MCF 10A (cell line): Measurements from ENCODE around the gene SRP14. TPM values are rescaled to one million over a fixed set of nuclear protein-coding genes. Genes with fewer than 3 reads are reported as not detected.

Experiments used
- BruUV-seq: library from RNA; stranded (reverse); fragments of 400-500 nt; replicated peaks from 2 replicates; lab custom pipeline; 2021; lab: Mats Ljungman, UMichigan
- CTCF ChIA-PET: fragments of 300-600 bp; sonication (Branson Sonifier 250); formaldehyde crosslinking; extraction: SDS; loops from one replicate; lab custom pipeline; 2021; ENCODE audit warnings: antibody characterized with exemption, inconsistent platforms; lab: Yijun Ruan, JAX
- POLR2A ChIA-PET: fragments of 300-600, 350-650 bp; sonication (Branson Sonifier 250); formaldehyde crosslinking; extraction: SDS; loops from one replicate; lab custom pipeline; 2020; ENCODE audit warnings: antibody characterized with exemption, inconsistent platforms; lab: Yijun Ruan, JAX
- DNase-seq: peaks from one replicate; pipeline ENCODE4 v3.0.0-alpha.2; 2018; ENCODE audit not compliant: unreplicated experiment
- H3K27ac Mint-ChIP-seq: one replicate; pipeline ENCODE4 v1.8.0; 2022; ENCODE audit warnings: mild to moderate bottlenecking, low read depth, mixed read lengths; ENCODE audit not compliant: unreplicated experiment
- H3K27me3 Mint-ChIP-seq: one replicate; pipeline ENCODE4 v1.8.0; 2022; ENCODE audit warnings: mixed read lengths; ENCODE audit not compliant: insufficient read depth, unreplicated experiment
- H3K36me3 Mint-ChIP-seq: one replicate; pipeline ENCODE4 v1.8.0; 2022; ENCODE audit warnings: mild to moderate bottlenecking, moderate library complexity, mixed read lengths; ENCODE audit not compliant: insufficient read depth, unreplicated experiment
- H3K4me1 Mint-ChIP-seq: one replicate; pipeline ENCODE4 v1.8.0; 2022; ENCODE audit warnings: mixed read lengths; ENCODE audit not compliant: insufficient read depth, unreplicated experiment
- H3K4me3 Mint-ChIP-seq: one replicate; pipeline ENCODE4 v1.8.0; 2022; ENCODE audit warnings: mild to moderate bottlenecking, moderate library complexity, mixed read lengths; ENCODE audit not compliant: unreplicated experiment
- H3K9me3 Mint-ChIP-seq: one replicate; pipeline ENCODE4 v1.8.0; 2022; ENCODE audit warnings: mixed read lengths; ENCODE audit not compliant: unreplicated experiment
- CTCF ChIP-seq: fragments of 200-600 bp; IDR thresholded peaks from one replicate; pipeline ENCODE4 v1.8.0; 2022; ENCODE audit warnings: antibody characterized with exemption, mild to moderate bottlenecking; ENCODE audit not compliant: unreplicated experiment
- intact Hi-C: fragments of 100-400 bp; cut with micrococcal nuclease; formaldehyde crosslinking; loops from 2 replicates; pipeline ENCODE4 v1.14.1; 2022
- total RNA-seq: library from RNA; stranded (reverse); gene quantifications from 2 replicates; pipeline ENCODE4 v1.2.3, GENCODE V29; 2022

The SRP14 gene
- total RNA-seq, 1 experiment from 2014 or later, result 165 TPM

- Mint-ChIP-seq H3K27ac (peak overlapping the region; percentile 73), H3K36me3 (peaks cover 5% of the 10 kb centered on the region), H3K9me3 (no peaks in the 10 kb centered on the region), H3K27me3 (no peaks in the 10 kb centered on the region), H3K4me3 (no peak overlapping the region), H3K4me1 (peaks cover 39% of the 10 kb centered on the region)
- POLR2A ChIA-PET, result interaction anchor here (0.7 to 2.2 kb wide), 3 partner anchors 9 to 51 kb away, joined by 3 to 6 read pairs (median 3); no protein-coding TSS in a partner anchor
- BruUV-seq, result no TSS peak
- no peak for DNase-seq
- TF ChIP-seq CTCF, result no peak
- CTCF ChIA-PET, result interaction anchor here (1.2 to 1.9 kb wide), 4 partner anchors 9 to 131 kb away, joined by 4 to 9 read pairs (median 6); no protein-coding TSS in a partner anchor
- intact Hi-C loops, result no loop called here
Observed at GRCh38 chr15:40054605-40054854, 15.5 kb upstream of the SRP14 start.

GRCh38 chr15:40053831-40054604 lies 15.0 kb upstream of the SRP14 start:
- H3K36me3 Mint-ChIP-seq, result peaks cover 5% of the 10 kb centered on the region
- no peak overlapping the region for H3K4me3 Mint-ChIP-seq
- no peaks in the 10 kb centered on the region for H3K9me3 Mint-ChIP-seq
- no peak for TF ChIP-seq CTCF
- H3K27ac Mint-ChIP-seq, result peak overlapping the region; percentile 73
- peaks cover 39% of the 10 kb centered on the region for H3K4me1 Mint-ChIP-seq
- POLR2A ChIA-PET, result interaction anchor here (0.8 to 2.2 kb wide), 3 partner anchors 9 to 52 kb away, joined by 3 to 6 read pairs (median 3); no protein-coding TSS in a partner anchor
- CTCF ChIA-PET, result interaction anchor here (0.6 to 1.9 kb wide), 4 partner anchors 8 to 142 kb away, joined by 3 to 9 read pairs (median 4); no protein-coding TSS in a partner anchor
- DNase-seq, result no peak
- no TSS peak for BruUV-seq
- intact Hi-C loops, result no loop called here
- H3K27me3 Mint-ChIP-seq, result no peaks in the 10 kb centered on the region

- H3K27me3 Mint-ChIP-seq, result no peaks in the 10 kb centered on the region
- no peak overlapping the region for H3K4me3 Mint-ChIP-seq
- DNase-seq, result no peak
- POLR2A ChIA-PET, result interaction anchor here (0.8 to 1.5 kb wide), 2 partner anchors 10 to 126 kb away, joined by 3 read pairs; no protein-coding TSS in a partner anchor
- BruUV-seq, result no TSS peak
- peaks cover 33% of the 10 kb centered on the region for H3K4me1 Mint-ChIP-seq
- TF ChIP-seq CTCF, result no peak
- H3K27ac Mint-ChIP-seq, result no peak overlapping the region
- H3K9me3 Mint-ChIP-seq, result no peaks in the 10 kb centered on the region
- CTCF ChIA-PET, result interaction anchor here (0.6 to 1.8 kb wide), 3 partner anchors 8 to 141 kb away, joined by 3 to 12 read pairs (median 3); no protein-coding TSS in a partner anchor
- intact Hi-C loops, result no loop called here
- H3K36me3 Mint-ChIP-seq, result peaks cover 1% of the 10 kb centered on the region
Observed at GRCh38 chr15:40053079-40053830, 14.3 kb upstream of the SRP14 start.

GRCh38 chr15:40052604-40053003 lies 13.6 kb upstream of the SRP14 start:
- peaks cover 37% of the 10 kb centered on the region for H3K4me1 Mint-ChIP-seq
- POLR2A ChIA-PET, result interaction anchor here (1.5 kb wide), 1 partner anchor 127 kb away, joined by 3 read pairs; no protein-coding TSS in a partner anchor
- BruUV-seq, result no TSS peak
- H3K27me3 Mint-ChIP-seq, result no peaks in the 10 kb centered on the region
- H3K27ac Mint-ChIP-seq, result no peak overlapping the region
- no peaks in the 10 kb centered on the region for H3K36me3 Mint-ChIP-seq
- no peak overlapping the region for H3K4me3 Mint-ChIP-seq
- CTCF ChIA-PET, result interaction anchor here (1.8 kb wide), 1 partner anchor 52 kb away, joined by 12 read pairs; no protein-coding TSS in a partner anchor
- no peak for DNase-seq
- intact Hi-C loops, result no loop called here
- no peak for TF ChIP-seq CTCF
- H3K9me3 Mint-ChIP-seq, result no peaks in the 10 kb centered on the region
